Naive thymus-derived CD8-positive, alpha-beta T cell (primary cell): ENCODE measurements around the gene PPFIA1. TPM values are rescaled to one million over a fixed set of nuclear protein-coding genes. Genes with fewer than 3 reads are reported as not detected.
A peak's percentile ranks its signal among the peaks of the same experiment; 100 is the strongest.

ENCODE experiments used
- ATAC-seq, 2 donors: fragments of 150-1000 bp; cut with Tn5 transposase in 1 of 2; sonication (Bioruptor Pico), chemical (Tn5 transposase) in 1 of 2; 1 replicate in 1 of 2; 2 replicates in 1 of 2; pipeline ENCODE4 v1.10.0; 2021; ENCODE audit warnings: mild to moderate bottlenecking in 2 of 2, moderate library complexity in 2 of 2
- POLR2A ChIA-PET: fragments of 350-600 bp; sonication (Branson Sonifier 250); formaldehyde crosslinking; loops from one replicate; lab custom pipeline; 2021; ENCODE audit warnings: antibody characterized with exemption; lab: Charles Lee
- DNase-seq, 10 donors: peaks; one replicate each; pipeline versions ENCODE4 v3.0.0 to v3.0.0-alpha.2; 2020 to 2022
- H3K27ac Mint-ChIP-seq, 10 donors: one replicate each; pipeline ENCODE4 v1.8.0; 2020 to 2022; ENCODE audit warnings: mild to moderate bottlenecking in 10 of 10, mixed read lengths in 10 of 10, moderate library complexity in 4 of 10, inconsistent platforms in 1 of 10
- H3K27me3 Mint-ChIP-seq, 5 donors: one replicate each; pipeline ENCODE4 v1.8.0; 2021 to 2022; ENCODE audit warnings: mixed read lengths in 5 of 5
- H3K36me3 Mint-ChIP-seq, 3 donors: one replicate each; pipeline ENCODE4 v1.8.0; 2020 to 2022; ENCODE audit warnings: mixed read lengths in 3 of 3, mild to moderate bottlenecking in 2 of 3, inconsistent platforms in 1 of 3
- H3K4me1 Mint-ChIP-seq, 4 donors: one replicate each; pipeline ENCODE4 v1.8.0; 2021 to 2022; ENCODE audit warnings: mixed read lengths in 4 of 4
- H3K4me3 Mint-ChIP-seq, 10 donors: one replicate each; pipeline ENCODE4 v1.8.0; 2020 to 2022; ENCODE audit warnings: mild to moderate bottlenecking in 10 of 10, mixed read lengths in 10 of 10, moderate library complexity in 6 of 10, inconsistent platforms in 1 of 10
- H3K9me3 Mint-ChIP-seq, 9 donors: one replicate each; pipeline ENCODE4 v1.8.0; 2020 to 2022; ENCODE audit warnings: mixed read lengths in 9 of 9, mild to moderate bottlenecking in 3 of 9, inconsistent platforms in 1 of 9, moderate library complexity in 1 of 9
- polyA plus RNA-seq, 3 donors: library from polyadenylated mRNA; unstranded; fragments of 300-500 nt; fragmentation: Illumina TruSeq; gene quantifications; one replicate each; pipeline ENCODE4 v1.2.3, GENCODE V29; 2021
- total RNA-seq, 8 experiments: library from RNA in 2 of 8; stranded (reverse) in 2 of 8; gene quantifications; one replicate each; pipeline ENCODE4 v1.2.3 and lab custom pipeline; 2021 to 2026

Gene PPFIA1
- total and polyA plus RNA-seq, 5 experiments from 2014 or later: 6.8 to 64.8 (median 15.0) TPM

GRCh38 chr11:70241709-70242108, 28.8 kb upstream of the PPFIA1 start:
- ATAC-seq (no peak), DNase-seq (no peak)
- Mint-ChIP-seq H3K4me3 (no peak overlapping the region), H3K9me3 (no peaks in the 10 kb centered on the region), H3K27me3 (peaks cover 6 to 18% (median 11%) of the 10 kb centered on the region in 5 donors), H3K4me1 (peaks cover 0 to 2% (median 0%) of the 10 kb centered on the region in 4 donors), H3K36me3 (no peaks in the 10 kb centered on the region), H3K27ac (no peak overlapping the region)
- POLR2A ChIA-PET: no interaction called here

DNA sequence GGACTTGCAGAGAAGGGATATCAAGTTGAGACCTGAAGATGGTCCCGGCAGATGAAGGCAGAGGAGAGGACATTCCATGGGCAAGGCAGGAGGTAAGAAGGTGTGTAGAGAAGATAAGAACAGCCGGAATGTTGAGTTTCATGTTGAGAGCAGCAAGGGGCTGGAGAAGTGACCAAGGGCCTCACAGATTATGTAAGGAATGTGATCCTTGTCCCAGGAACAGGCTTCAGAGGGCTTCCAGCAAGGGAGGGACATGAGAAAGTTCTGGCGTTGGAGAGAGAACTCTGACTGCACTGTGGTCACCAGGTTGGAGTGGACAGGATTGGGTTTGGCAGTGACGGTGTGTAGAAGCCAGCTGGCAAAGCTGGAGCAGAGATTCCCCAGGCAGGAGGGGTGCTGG, 27.6 kb upstream of the PPFIA1 start:
- Mint-ChIP-seq H3K27ac (no peak overlapping the region), H3K36me3 (no peaks in the 10 kb centered on the region), H3K27me3 (peaks cover 6 to 18% (median 10%) of the 10 kb centered on the region in 5 donors), H3K4me3 (no peak overlapping the region), H3K9me3 (no peaks in the 10 kb centered on the region), H3K4me1 (peaks cover 0 to under 1% (median 0%) of the 10 kb centered on the region in 4 donors)
- no peak for ATAC-seq
- no peak for DNase-seq
- POLR2A ChIA-PET: no interaction called here

DNA sequence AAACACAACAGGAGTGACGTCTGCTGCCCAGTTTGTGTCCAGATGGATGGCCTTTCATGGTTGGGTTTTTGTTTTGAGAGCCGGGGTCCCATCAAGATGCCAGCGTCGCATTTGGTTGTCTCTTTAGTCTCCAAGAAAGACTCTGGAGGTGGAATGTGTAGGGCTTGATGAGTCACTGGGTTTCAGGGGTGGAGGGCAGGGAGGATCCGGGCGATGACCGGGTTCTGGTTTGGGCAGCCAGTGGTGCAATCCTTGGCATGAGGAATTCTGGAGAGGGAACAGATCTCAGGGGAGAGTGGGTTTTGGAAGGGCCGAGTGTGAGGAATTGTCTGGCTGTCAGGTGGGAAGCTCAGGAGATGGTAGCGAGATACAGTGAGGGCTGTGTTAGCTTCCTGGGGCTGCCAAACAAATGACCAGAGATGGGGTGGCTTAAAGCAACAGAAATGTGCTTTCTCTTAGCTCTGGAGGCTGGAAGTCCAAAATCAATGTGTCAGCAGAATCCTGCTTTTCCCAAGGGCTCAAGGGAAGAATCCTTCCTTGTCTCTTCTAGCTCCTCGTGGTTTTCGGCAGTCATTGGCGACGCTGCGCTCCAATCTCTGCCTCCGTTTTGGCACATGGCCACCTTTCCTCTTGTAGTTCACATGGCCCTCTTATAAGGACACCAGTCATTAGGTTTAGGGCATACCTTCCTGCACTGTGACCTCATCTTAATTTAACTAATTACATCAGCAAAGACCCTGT, 26.4 kb upstream of the PPFIA1 start:
- DNase-seq: no peak
- Mint-ChIP-seq H3K9me3 (no peaks in the 10 kb centered on the region), H3K4me3 (no peak overlapping the region), H3K27me3 (peaks cover 6 to 18% (median 10%) of the 10 kb centered on the region in 5 donors), H3K4me1 (no peaks in the 10 kb centered on the region), H3K36me3 (no peaks in the 10 kb centered on the region), H3K27ac (no peak overlapping the region)
- POLR2A ChIA-PET: interaction anchor here (0.9 kb wide), 1 partner anchor 16 kb away, joined by 4 read pairs; no protein-coding TSS in a partner anchor
- ATAC-seq: no peak

GRCh38 chr11:70244698-70245097, 25.8 kb upstream of the PPFIA1 start:
- DNase-seq: no peak
- POLR2A ChIA-PET: interaction anchor here (0.9 kb wide), 1 partner anchor 16 kb away, joined by 4 read pairs; no protein-coding TSS in a partner anchor
- Mint-ChIP-seq H3K27me3 (peaks cover 2 to 12% (median 6%) of the 10 kb centered on the region in 5 donors), H3K9me3 (no peaks in the 10 kb centered on the region), H3K4me3 (no peak overlapping the region), H3K4me1 (no peaks in the 10 kb centered on the region), H3K36me3 (no peaks in the 10 kb centered on the region), H3K27ac (no peak overlapping the region)
- ATAC-seq: no peak

DNA sequence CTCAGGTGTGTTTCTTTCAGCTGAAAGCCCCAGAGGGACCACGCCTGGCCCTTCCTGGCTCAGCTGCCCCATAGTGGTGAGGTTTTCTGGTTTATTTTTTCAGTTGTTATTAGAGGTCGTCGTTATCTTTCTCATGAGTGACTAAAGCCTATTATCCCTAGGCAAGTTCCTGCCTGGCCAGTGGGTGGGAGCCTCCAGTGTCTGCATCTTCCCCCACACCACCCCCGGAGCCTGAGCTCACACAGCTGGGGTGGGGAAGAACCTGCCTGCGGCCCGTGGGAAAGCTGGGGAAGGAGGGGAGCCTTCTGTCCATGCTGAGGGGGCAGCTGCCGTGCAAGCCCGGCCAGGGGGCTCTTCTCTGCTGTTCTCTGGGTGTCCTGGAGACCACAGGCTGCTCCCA, 24.3 kb upstream of the PPFIA1 start:
- POLR2A ChIA-PET: no interaction called here
- ATAC-seq (no peak), DNase-seq (no peak)
- Mint-ChIP-seq H3K9me3 (no peaks in the 10 kb centered on the region), H3K27ac (no peak overlapping the region), H3K36me3 (no peaks in the 10 kb centered on the region), H3K27me3 (peaks cover 1 to 9% (median 8%) of the 10 kb centered on the region in 5 donors), H3K4me1 (no peaks in the 10 kb centered on the region), H3K4me3 (no peak overlapping the region)

DNA sequence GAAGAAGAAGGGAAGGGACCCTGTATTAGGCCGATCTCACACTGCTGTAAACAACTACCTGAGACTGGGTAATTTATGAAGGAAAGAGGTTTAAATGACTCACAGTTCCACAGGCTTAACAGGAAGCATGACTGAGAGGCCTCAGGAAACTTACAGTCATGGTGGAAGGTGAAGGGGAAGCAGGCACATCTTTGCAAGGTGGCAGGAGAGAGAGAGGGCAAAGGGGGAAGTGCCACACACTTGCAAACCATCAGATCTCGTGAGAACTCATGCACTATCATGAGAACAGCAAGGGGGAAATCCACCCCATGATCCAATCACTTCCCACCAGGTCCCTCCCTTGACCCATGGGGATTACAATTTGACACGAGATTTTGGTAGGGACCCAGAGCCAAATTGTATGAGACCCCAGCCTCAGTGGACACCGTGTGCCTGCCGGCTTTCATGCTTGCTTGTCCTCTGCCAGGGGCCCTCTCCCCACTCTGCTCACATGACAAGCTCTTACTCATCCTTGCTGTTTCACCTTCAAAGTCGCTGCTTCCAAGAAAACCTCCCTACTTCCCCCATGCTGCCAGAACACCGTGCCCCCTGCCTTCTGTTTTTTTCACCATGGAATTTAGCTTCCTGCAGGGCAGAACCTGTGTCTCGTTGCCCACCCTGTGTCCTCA, 23.3 kb upstream of the PPFIA1 start:
- peaks cover 1 to 10% (median 8%) of the 10 kb centered on the region in 5 donors for H3K27me3 Mint-ChIP-seq
- no peak overlapping the region for H3K27ac Mint-ChIP-seq
- DNase-seq (no peak), ATAC-seq (no peak)
- no peaks in the 10 kb centered on the region for H3K4me1 Mint-ChIP-seq
- H3K9me3 Mint-ChIP-seq: no peaks in the 10 kb centered on the region
- POLR2A ChIA-PET: no interaction called here
- H3K36me3 Mint-ChIP-seq: no peaks in the 10 kb centered on the region
- no peak overlapping the region for H3K4me3 Mint-ChIP-seq

GRCh38 chr11:70247710-70248072, 22.8 kb upstream of the PPFIA1 start:
- Mint-ChIP-seq H3K27ac (no peak overlapping the region), H3K9me3 (no peaks in the 10 kb centered on the region), H3K36me3 (no peaks in the 10 kb centered on the region), H3K27me3 (peaks cover under 1 to 10% (median 5%) of the 10 kb centered on the region in 5 donors), H3K4me1 (peaks cover 0 to under 1% (median 0%) of the 10 kb centered on the region in 4 donors), H3K4me3 (no peak overlapping the region)
- ATAC-seq (no peak), DNase-seq (no peak)
- POLR2A ChIA-PET: no interaction called here

DNA sequence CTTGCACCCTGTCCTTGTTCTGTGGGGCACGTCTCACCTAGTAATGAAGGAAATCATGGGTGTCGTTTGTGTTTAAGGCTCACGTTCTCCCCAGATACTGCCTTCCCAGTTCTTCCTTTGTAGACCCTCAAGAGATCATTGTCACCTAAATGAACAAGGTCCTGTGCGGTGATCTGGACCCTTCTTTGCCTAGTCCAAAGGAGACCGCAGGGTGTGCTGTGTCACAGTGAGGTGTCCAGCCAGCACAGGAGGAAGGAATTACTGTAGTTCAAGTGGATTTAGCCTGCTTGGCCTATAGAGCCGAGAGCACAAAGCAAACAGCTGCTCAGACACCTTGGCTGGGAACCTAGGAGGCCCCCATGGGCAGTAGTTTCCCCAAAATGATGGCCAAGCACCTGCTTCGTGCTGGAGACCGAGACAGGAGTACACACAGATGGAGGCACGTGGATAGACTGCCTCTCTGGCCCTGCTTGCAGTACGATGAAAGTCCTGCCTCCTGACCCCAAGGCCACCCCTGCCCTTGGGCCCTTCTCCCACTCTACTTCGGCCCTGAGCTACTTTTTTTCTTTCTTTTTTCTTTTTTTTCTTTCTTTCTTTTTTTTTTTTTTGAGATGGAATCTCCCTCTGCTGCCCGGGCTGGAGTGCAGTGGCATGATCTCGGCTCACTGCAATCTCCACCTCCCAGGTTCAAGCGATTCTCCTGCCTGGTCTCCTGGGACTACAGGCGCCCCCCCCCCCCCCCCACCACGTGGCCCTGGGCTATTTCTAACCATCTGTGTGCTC, 19.4 kb upstream of the PPFIA1 start:
- Mint-ChIP-seq H3K27ac (no peak overlapping the region), H3K27me3 (peaks cover 0 to 13% (median 4%) of the 10 kb centered on the region in 5 donors), H3K4me1 (peaks cover 0 to 2% (median 0%) of the 10 kb centered on the region in 4 donors), H3K4me3 (no peak overlapping the region), H3K9me3 (no peaks in the 10 kb centered on the region), H3K36me3 (no peaks in the 10 kb centered on the region)
- ATAC-seq (no peak), DNase-seq (peak in 1 of 10 donors; percentile 31)
- POLR2A ChIA-PET: interaction anchor here (0.6 kb wide), 2 partner anchors 30 to 32 kb away, joined by 3 to 4 read pairs; no protein-coding TSS in a partner anchor

- DNase-seq: peak in 1 of 10 donors; percentile 37
- no peak for ATAC-seq
- POLR2A ChIA-PET: interaction anchor here (0.6 kb wide), 1 partner anchor 31 kb away, joined by 3 read pairs; no protein-coding TSS in a partner anchor
- Mint-ChIP-seq H3K4me1 (peaks cover 0 to 2% (median 0%) of the 10 kb centered on the region in 4 donors), H3K27ac (no peak overlapping the region), H3K36me3 (no peaks in the 10 kb centered on the region), H3K4me3 (no peak overlapping the region), H3K9me3 (no peaks in the 10 kb centered on the region), H3K27me3 (peaks cover 0 to 13% (median 4%) of the 10 kb centered on the region in 5 donors)
Measured at GRCh38 chr11:70251659-70252321, 18.7 kb upstream of the PPFIA1 start.

- peak overlapping the region in 1 of 10 donors; percentile 18 for H3K27ac Mint-ChIP-seq
- POLR2A ChIA-PET: no interaction called here
- no peaks in the 10 kb centered on the region for H3K36me3 Mint-ChIP-seq
- ATAC-seq (no peak), DNase-seq (peak in 1 of 10 donors; percentile 5)
- H3K4me1 Mint-ChIP-seq: peaks cover 0 to 2% (median 0%) of the 10 kb centered on the region in 4 donors
- H3K9me3 Mint-ChIP-seq: no peaks in the 10 kb centered on the region
- H3K4me3 Mint-ChIP-seq: no peak overlapping the region
- H3K27me3 Mint-ChIP-seq: peaks cover 0 to 13% (median 4%) of the 10 kb centered on the region in 5 donors
Measured at GRCh38 chr11:70252844-70253243, 17.6 kb upstream of the PPFIA1 start.

DNA sequence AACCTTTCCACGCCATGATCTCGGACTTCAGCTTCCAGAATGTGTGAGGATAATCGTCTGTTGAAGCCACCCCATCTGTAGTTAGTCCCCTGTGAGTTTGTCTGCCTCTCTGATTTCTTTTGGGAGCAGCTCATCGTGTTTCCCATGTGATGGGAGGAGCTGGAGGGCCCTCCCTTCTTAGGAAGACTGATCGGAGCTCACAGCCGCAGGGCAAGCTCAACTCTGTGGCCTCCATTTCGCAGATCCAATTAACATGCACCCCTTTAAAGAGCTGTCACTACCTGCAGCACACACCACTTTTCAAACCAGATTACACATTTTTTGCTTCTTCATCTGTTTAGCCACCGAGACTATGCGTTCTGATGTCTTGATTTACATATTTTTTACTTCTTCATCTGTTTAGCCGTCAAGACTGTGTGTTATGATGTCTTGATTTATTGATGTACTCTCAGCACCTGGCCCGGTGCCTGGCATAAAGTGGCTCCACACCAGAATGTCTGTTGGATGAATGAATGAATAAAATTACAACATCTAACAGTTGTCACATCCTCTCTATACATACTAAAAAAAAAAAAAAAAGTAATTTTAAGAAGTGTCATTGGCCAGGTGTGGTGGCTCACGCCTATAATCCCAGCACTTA, 14.9 kb upstream of the PPFIA1 start:
- DNase-seq (peak in 1 of 10 donors; percentile 4), ATAC-seq (no peak)
- peaks cover 0 to 2% (median 0%) of the 10 kb centered on the region in 4 donors for H3K4me1 Mint-ChIP-seq
- no peak overlapping the region for H3K4me3 Mint-ChIP-seq
- no peak overlapping the region for H3K27ac Mint-ChIP-seq
- no peaks in the 10 kb centered on the region for H3K36me3 Mint-ChIP-seq
- POLR2A ChIA-PET: interaction anchor here (0.7 kb wide), 1 partner anchor 77 kb away, joined by 3 read pairs; no protein-coding TSS in a partner anchor
- no peaks in the 10 kb centered on the region for H3K9me3 Mint-ChIP-seq
- H3K27me3 Mint-ChIP-seq: peaks cover 0 to 13% (median 4%) of the 10 kb centered on the region in 5 donors
